K562 (cell line): ENCODE data around the gene CALD1. TPM values are rescaled to one million over a fixed set of nuclear protein-coding genes. Genes with fewer than 3 reads are reported as not detected.
A peak's percentile ranks its signal among the peaks of the same experiment; 100 is the strongest.

ENCODE experiments used
- ARID3B ChIP-seq: fragments of 250-450 bp; sonication (Bioruptor Pico); IDR thresholded peaks from 2 replicates; pipeline ENCODE4 v1.4.0; 2020; ENCODE audit warnings: borderline replicate concordance
- CCNT2 ChIP-seq: IDR thresholded peaks from 2 replicates; pipeline ENCODE4 v1.6.1; 2011; ENCODE audit warnings: borderline replicate concordance, low read depth, mild to moderate bottlenecking, moderate library complexity, mixed read lengths, low read length; ENCODE audit not compliant: insufficient read length; ENCODE audit errors: extremely low read depth
- CTBP1 ChIP-seq: fragments of 450-650 bp; IDR thresholded peaks from 2 replicates; pipeline ENCODE4 v1.6.1; 2016; ENCODE audit warnings: borderline replicate concordance
- E2F6 ChIP-seq, 2 experiments: IDR thresholded peaks; 2 replicates each; pipeline ENCODE4 v1.6.1; 2011; ENCODE audit warnings: borderline replicate concordance in 1 of 2, control low read depth in 1 of 2, low read depth in 1 of 2, low read length in 1 of 2, mild to moderate bottlenecking in 1 of 2, mixed read lengths in 1 of 2, moderate library complexity in 1 of 2; ENCODE audit not compliant: insufficient read depth in 1 of 2, insufficient read length in 1 of 2, poor library complexity in 1 of 2, severe bottlenecking in 1 of 2; ENCODE audit errors: extremely low read depth in 1 of 2
- GTF2E2 ChIP-seq: fragments of 200-800 bp; sonication (Bioruptor generic); IDR thresholded peaks from 2 replicates; pipeline ENCODE4 v1.6.1; 2016; ENCODE audit warnings: missing genetic modification characterization, missing compliant biosample characterization
- HCFC1 ChIP-seq: IDR thresholded peaks from 2 replicates; pipeline ENCODE4 v1.6.1; 2012; ENCODE audit warnings: low read depth, low read length, improper control_type of control experiment
- HSF4 ChIP-seq: fragments of 250-450 bp; sonication (Bioruptor Pico); IDR thresholded peaks from 2 replicates; pipeline ENCODE4 v2.1.2; 2022; ENCODE audit warnings: mild to moderate bottlenecking, moderate library complexity, borderline replicate concordance
- ILK ChIP-seq: fragments of 450-650 bp; IDR thresholded peaks from 2 replicates; pipeline ENCODE4 v1.6.1; 2016; ENCODE audit warnings: missing genetic modification characterization, low read depth, mild to moderate bottlenecking, missing compliant biosample characterization, moderate library complexity, borderline replicate concordance
- IRF1 ChIP-seq: sonication (generic); formaldehyde crosslinking; IDR thresholded peaks from 2 replicates; pipeline ENCODE4 v1.8.0; 2022; ENCODE audit warnings: missing genetic modification reagents, mild to moderate bottlenecking, borderline replicate concordance
- NR2C2 ChIP-seq, 2 experiments: fragments of 200-800 bp in 1 of 2; sonication (Bioruptor generic) in 1 of 2; sonication (generic) in 1 of 2; formaldehyde crosslinking in 1 of 2; IDR thresholded peaks; 2 replicates each; pipeline versions ENCODE4 v1.6.1 to v1.8.0; 2016 to 2022; ENCODE audit warnings: mild to moderate bottlenecking in 1 of 2, missing compliant biosample characterization in 1 of 2, missing genetic modification characterization in 1 of 2, missing genetic modification reagents in 1 of 2
- NRF1 ChIP-seq, 2 experiments: fragments of 450-650 bp; IDR thresholded peaks in 1 of 2; conservative IDR thresholded peaks in 1 of 2; 2 replicates each; pipeline ENCODE4 v1.6.1; 2014; ENCODE audit warnings: mild to moderate bottlenecking in 2 of 2
- RBM17 ChIP-seq: fragments of 200-400 bp; formaldehyde crosslinking; IDR thresholded peaks from 2 replicates; pipeline ENCODE4 v1.6.1; 2017; ENCODE audit warnings: low read depth, mild to moderate bottlenecking, low read length, borderline replicate concordance
- RUNX1 ChIP-seq: sonication (generic); IDR thresholded peaks from 2 replicates; pipeline ENCODE4 v1.6.1; 2016; ENCODE audit warnings: antibody characterized with exemption, low read depth
- SMAD1 ChIP-seq: fragments of 150-350 bp; IDR thresholded peaks from 2 replicates; pipeline ENCODE4 v1.6.1; 2014; ENCODE audit warnings: low read length, low read depth; ENCODE audit not compliant: partially characterized antibody
- SMARCC2 ChIP-seq: fragments of 450-650 bp; IDR thresholded peaks from 2 replicates; pipeline ENCODE4 v1.6.1; 2017; ENCODE audit warnings: antibody characterized with exemption, moderate library complexity, mild to moderate bottlenecking, low read depth
- ZBTB17 ChIP-seq: fragments of 450-650 bp; formaldehyde crosslinking; IDR thresholded peaks from 2 replicates; pipeline ENCODE4 v1.4.0; 2020; ENCODE audit warnings: mild to moderate bottlenecking
- ZBTB49 ChIP-seq: sonication (generic); formaldehyde crosslinking; IDR thresholded peaks from 2 replicates; pipeline ENCODE4 v1.8.0; 2022; ENCODE audit warnings: missing genetic modification reagents, mild to moderate bottlenecking, borderline replicate concordance
- ZNF197 ChIP-seq: fragments of 200-800 bp; sonication (Bioruptor generic); IDR thresholded peaks from 2 replicates; pipeline ENCODE4 v1.6.1; 2016; ENCODE audit warnings: low read depth, missing genetic modification characterization, missing compliant biosample characterization
- polyA plus RNA-seq, 8 experiments: library from polyadenylated mRNA; depleted of rRNA in 4 of 8; stranded (reverse) in 5 of 8; unstranded in 3 of 8; fragments of >200 nt; fragmentation: Nextera tagmentation in 2 of 8; fragmentation: Illumina TruSeq in 1 of 8; extraction: Ambion mirVana in 2 of 8; extraction: Trizol in 1 of 8; gene quantifications; 2 replicates each; pipeline versions ENCODE4 v1.2.1 to v1.2.3, GENCODE V29; 2011 to 2014; ENCODE audit warnings: inconsistent platforms in 1 of 8, missing spikeins in 1 of 8
- total RNA-seq, 7 experiments: library from RNA; depleted of rRNA in 6 of 7; stranded (reverse); fragments of >200 nt in 6 of 7; fragmentation: Illumina TruSeq in 2 of 7; extraction: Trizol in 2 of 7; gene quantifications; 2 replicates each; pipeline versions ENCODE4 v1.2.1 to v1.2.3, GENCODE V29; 2011 to 2021; ENCODE audit warnings: low replicate concordance in 1 of 7

Gene CALD1
- total and polyA plus RNA-seq, 9 of the 15 experiments (the other 6 are each of a cell fraction or from before 2014, with no cell fraction given) = 0.40 TPM; not detected in 8

- TF ChIP-seq HCFC1 (peak; percentile 47; the same call in 1 of the 2 replicates), CTBP1 (peak; percentile 98), ZBTB49 (CRISPR knock-in tag) (peak; percentile 96), E2F6 (IDR thresholded peaks at IDR 0.05; ENCODE audit: borderline replicate concordance in 1 of 2, extremely low read depth in 1 of 2, insufficient read depth in 1 of 2, insufficient read length in 1 of 2, low read depth in 1 of 2, low read length in 1 of 2, poor library complexity in 1 of 2, severe bottlenecking in 1 of 2) (peak; percentile 99 to 100), NR2C2 (CRISPR knock-in tag; IDR thresholded peaks at IDR 0.05) (peak; percentile 41; the same call in 1 of the 2 replicates), NR2C2 (tag; IDR thresholded peaks at IDR 0.05) (no peak; the same call in 1 of the 2 replicates), SMARCC2 (peak; percentile 65), ZBTB17 (CRISPR knock-in tag) (peak; percentile 38; the same call in 1 of the 2 replicates), RBM17 (no peak), NRF1 (conservative IDR thresholded peaks at IDR 0.05 in 1 of 2, IDR thresholded peaks at IDR 0.05 in 1 of 2) (peak; percentile 85 to 88), SMAD1 (peak; percentile 56), GTF2E2 (tag) (peak; percentile 57), RUNX1 (no peak), CCNT2 (peak; percentile 53), ILK (tag) (no peak), ZNF197 (CRISPR knock-in tag) (peak; percentile 67; the same call in 1 of the 2 replicates), ARID3B (CRISPR knock-in tag) (0 out of 2 replicates have a peak, but pooled peaks have one; percentile 49), HSF4 (no peak), IRF1 (CRISPR knock-in tag) (peak; percentile 91; the same call in 1 of the 2 replicates)
These were observed 207.2 kb downstream of the CALD1 start, which contains the start of gene AGBL3 (continued) for GRCh38 chr7:134986363-134987251.
